ENCODE measurements around the gene PDZRN4.
"Not testable (repeated sequence)": the region's sequence is repeated elsewhere in the genome, so short reads cannot be mapped to it uniquely, and the experiment has no call there.

Gene PDZRN4

DNA sequence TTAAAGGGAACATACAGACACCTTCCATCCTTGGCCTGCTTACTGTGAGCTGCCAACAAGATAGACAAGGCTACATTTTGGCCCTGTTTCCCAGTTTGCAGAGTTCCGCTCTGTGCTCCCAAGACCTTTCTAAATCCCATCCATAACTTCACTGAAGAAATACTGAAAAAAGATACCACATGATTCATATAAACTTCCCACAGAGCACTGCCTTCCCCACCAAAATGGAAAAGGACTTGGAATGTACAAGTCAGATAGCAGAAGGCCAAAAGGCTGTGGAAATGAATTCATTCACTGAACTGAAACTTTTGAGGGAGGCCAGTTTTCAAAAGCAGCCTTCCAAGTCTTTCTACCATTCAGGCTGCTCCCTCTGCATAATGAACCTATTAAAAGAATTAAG, 29.6 kb downstream of the PDZRN4 start:
- DNase-seq (ENCODE audit: low spot score): no peak

DNA sequence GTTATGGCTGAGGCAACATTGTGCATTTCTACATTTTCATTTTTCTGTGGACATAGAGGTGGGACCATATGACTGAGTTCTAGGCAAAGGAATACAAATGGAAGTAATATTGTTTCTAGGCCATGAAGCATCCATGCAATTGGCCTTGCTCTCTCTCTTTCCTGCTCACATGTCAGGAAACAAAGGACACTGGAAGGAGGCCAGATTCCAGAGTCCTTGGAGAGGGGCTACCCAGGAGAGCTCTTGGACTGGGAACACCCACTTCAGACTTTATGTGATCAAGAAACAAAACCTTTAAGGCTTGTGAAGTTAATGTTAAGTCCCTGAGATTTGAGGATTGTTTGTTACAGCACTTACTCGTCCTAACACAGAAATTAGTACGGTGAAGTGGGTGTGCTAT, 32.8 kb downstream of the PDZRN4 start:
- no peak for DNase-seq (ENCODE audit: low spot score)

DNA sequence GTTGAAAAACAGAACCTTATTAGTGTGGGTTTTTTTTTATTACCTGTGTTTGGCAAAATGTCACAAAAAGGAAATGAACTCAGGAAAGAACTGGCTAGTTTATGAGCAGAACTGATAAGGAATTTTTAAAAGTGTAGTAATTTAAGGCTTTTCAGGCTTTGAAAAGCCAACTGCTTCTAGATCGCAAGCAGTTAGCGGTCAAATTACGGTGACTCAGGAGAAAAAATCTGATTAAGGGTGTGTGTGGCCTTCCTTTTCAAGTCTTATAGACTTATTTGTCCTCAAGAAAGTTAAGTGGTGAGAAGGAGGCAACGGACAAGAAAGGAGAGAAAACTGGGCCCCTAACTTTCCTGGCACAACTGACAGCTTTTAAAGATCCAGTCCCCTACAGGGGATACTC, 33.4 kb downstream of the PDZRN4 start:
- no peak for DNase-seq (ENCODE audit: low spot score)

DNA sequence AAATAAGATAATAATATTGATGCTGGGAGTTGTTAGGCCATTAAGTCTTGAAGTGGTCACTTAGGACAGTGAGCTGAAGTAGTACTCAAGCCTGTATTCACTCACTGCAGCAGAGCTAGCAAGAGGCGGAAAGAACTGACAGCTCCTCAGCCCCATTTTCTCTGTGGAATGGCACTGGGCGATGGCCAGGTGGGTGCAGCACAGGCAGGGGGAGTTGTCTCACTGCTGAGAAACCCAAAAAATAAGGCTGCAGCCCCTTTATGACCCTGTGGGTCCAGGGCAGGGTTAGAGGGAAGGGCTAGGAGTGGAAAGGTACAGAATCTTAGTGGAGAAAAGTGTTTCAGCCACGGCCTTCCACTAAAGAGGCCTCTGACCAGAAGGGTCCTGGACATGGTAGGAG, 35.5 kb downstream of the PDZRN4 start:
- DNase-seq (ENCODE audit: low spot score): no peak

DNA sequence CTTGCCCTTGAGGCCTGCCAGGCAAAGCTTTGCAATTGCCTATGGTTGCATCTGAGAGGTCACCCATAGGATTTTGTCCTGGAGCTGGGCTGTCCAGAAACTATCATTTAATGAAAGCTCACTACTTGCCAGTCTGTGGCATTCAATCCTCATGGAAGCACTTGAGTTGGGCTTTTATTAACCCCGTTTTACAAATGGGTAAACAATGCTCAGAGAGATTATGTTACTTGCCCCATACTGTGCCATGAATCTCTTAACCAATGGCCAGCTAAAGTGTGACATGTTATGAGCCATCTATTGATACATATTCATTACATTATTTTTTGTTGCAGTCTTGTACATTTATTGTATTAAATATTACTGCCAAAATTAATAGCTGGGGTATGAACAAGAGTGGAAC, 35.9 kb downstream of the PDZRN4 start:
- no peak for DNase-seq (ENCODE audit: low spot score)

DNA sequence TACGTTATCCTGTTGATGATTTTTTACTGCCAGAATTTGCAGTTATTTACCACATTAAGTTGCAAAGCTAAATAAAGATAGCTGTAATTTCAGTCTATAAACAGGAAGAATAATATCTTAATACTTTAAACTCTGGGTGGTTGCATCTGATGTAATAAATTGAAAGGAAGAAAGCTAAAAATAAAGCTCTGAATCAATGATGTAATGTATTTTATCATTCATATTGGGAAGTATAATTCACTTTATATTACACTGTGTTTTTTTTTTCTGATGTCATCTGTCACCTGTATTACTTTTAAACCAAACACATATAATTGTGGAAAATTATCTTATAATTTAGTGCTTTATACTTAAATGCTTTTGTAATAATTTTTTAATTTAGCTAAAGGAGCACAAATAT, 37.1 kb downstream of the PDZRN4 start:
- DNase-seq (ENCODE audit: low spot score): no peak

DNA sequence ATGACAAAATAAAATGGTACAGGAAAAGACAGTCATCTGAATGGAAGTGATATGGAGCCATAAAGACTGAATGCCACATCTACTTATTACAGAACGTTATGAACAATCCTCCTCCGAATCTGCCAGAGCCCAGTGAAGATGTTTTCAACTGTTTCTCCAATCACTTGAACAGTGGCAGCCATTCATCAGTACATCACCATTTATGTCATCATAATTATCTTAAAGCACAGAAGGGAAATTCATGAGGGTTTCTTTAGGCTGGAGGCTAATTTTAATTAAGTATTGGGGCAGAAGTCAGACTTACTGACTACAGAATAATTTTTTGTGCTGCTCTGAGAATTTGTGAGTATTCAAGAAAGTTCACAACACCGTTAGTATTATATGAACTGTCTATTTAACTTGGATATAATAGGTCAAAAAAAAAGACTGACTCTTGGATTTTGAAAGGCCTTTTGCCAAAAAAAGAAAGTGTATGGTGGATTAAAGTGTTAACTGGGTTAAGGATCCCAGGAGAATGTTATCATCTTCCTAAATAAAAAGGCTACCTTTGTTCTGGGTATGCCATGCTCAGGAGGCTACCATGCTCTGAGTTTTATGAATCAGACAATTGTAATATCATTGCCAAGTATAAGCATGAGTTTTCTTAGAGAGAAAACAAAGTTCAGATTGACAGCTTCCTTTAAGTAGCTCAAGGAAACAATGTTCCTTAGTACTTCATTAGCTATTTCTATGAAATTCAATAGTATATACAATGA, 40.1 kb downstream of the PDZRN4 start:
- DNase-seq (ENCODE audit: low spot score): no peak

DNA sequence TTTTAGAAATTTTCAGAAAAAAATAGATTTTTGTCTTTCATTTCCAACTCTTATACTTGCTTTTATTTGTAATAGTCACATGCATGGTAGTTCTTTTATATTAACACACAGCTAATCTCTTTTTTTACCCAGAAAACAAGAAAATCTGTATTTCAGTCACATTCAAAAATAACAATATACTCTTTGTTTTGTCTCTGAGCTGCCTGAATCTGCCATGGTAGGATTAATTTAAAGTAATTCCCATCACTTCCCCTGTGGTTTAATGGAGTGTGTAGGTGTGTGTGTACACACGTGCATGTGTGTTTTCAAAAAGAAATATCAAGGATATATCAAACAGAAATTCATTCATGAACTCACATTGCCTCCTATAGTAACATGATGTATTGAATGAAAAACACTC, 42.6 kb downstream of the PDZRN4 start:
- no peak for DNase-seq (ENCODE audit: low spot score)

DNA sequence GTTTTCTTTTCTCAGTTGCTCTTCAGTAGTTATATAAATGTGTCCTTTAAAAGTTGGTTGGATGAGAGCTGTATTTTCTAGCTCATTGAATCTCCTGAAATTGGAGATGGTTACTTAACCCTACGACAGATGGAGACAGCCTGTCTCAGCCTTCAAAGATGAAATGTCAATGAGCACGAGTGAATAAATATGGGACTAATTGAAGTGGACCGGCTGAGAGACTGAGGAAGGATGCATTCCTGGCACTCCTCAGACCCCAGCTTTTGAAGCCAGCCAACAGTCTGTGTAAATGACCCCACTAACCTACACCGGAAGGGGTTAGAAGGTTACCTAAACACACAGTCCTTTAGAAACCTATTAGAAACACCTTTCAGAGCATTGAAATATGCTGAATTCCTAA, 46.6 kb downstream of the PDZRN4 start:
- no peak for DNase-seq (ENCODE audit: low spot score)

DNA sequence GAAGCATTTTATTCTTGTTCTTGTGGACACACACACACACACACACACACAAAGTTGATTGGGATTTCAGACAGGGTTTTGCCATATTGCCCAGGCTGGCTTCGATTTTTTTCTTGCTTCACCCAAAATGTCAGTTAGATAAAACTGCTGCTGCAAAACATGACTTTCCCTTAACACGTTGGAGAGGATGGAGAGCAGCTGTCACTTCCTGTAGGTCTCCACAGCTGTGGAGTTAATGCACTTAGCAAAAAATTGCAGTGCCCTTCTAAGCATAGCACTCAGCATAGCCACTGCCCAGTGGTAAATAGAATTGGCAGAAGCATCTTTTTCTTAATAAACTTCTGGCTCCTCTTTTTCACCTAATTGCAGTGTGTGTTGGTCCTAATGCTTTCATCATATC, 54.5 kb downstream of the PDZRN4 start:
- no peak for DNase-seq (ENCODE audit: low spot score)

DNA sequence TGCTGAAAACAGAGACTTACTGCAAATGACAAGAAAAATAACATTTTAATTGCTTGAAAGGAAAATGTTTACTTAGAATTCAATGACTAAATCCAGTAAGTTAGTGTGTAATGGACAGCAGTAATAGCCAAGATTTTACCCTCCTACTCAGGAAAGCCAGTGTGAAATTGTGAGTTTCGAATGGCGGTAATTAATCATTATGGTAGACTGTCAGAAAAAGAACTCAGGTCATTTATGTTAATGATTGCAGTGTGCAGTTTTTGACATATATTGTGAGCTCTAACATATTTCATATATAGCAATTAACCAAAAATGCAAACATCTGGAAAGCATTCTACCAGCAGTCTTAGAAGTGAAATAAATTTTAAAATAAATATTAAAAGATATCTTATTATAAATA, 60.3 kb downstream of the PDZRN4 start:
- no peak for DNase-seq (ENCODE audit: low spot score)

DNA sequence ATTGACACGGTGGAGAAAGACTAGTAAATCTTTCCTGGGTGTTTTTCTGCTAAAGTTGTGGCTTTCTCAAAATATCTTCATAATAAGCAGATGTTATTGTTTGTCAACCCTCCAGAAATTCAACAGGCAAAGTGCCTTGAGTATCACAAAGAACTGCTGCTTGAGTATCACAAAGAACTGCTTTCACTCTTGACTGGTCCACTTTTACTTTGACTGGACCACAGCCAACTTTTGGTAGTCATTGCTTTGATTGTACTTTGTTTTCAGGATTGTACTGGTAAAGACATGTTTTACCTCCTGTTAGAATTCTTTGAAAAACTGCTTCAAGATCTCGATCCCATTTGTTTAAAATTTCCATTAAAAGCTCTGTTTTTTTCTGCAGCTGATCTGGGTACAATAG, 62.6 kb downstream of the PDZRN4 start:
- DNase-seq (ENCODE audit: low spot score): no peak

DNA sequence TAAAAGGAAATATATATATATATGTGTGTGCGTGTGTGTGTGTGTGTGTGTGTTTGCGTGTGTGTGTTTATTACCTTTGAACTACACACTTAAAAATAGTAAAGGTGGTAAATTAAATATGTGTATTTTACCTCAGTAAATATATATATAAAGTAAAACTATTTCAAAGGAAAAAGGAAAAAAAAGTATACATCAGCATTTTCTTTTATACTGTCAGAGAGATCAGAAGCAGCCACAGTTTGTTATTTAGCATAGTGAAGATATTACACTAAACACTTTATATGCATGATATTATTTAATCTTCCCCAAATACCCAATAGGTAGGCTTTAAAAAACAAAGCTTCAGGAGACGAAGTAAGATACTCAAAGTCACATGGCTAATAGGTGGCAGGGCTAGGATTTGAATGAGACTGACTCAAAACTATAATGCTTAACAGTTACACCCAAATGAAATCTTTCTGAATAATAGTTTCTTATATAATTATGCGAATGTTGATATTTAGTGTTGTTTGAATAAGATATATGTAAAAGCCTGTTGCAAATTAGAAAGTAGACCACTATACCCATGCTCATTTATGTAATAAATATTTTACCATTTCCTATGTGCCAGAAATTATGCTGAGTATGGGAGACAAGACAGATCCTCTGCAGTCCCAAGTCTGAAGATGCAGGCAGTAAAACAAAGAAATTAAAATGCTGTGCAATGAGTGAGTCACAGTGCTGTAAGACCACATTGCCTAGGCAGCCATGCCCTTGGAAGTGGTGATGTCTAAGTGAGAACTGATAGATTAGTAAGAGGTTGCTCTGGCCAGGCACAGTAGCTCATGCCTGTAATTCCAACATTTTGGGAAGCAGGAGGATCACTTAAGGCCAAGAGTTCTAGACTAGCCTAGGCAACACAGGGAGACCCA, 66.1 kb downstream of the PDZRN4 start:
- no peak for DNase-seq (ENCODE audit: low spot score)

DNA sequence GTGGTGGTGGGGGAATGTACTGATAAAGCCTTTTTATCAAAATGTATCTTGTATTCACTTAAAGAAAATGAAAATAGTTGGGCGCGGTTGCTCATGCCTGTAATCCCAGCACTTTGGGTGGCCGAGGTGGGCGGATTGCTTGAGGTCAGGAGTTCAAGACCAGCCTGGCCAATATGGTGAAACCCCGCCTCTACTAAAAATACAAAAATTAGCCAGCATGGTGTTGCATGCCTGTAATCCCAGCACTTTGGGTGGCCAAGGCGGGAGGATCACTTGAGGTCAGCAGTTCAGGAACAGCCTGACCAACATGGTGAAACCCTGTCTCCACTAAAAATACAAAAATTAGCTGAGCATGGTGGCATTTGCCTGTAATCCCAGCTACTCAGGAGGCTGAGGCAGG, 75.1 kb downstream of the PDZRN4 start:
- DNase-seq (ENCODE audit: low spot score): not testable (repeated sequence)

DNA sequence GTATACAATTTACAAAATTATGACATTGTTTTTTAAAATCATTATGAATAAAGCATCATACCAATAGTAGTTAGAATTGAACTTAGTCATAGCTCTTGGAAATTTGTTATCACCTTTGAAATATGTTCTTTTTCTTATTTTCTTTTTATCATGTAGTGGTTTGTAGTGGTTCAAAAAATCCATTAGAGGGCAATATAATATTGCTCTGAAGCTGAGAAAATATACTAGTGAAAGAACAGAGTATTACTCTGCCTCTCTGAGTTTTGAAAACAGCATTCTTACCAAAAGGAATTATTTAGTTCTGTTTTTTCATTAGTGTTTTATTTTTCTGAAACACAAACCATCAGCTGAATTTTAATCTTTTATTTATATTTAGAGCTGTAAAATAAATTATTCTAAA, 76.2 kb downstream of the PDZRN4 start:
- peak; percentile 40 for DNase-seq (ENCODE audit: low spot score)

DNA sequence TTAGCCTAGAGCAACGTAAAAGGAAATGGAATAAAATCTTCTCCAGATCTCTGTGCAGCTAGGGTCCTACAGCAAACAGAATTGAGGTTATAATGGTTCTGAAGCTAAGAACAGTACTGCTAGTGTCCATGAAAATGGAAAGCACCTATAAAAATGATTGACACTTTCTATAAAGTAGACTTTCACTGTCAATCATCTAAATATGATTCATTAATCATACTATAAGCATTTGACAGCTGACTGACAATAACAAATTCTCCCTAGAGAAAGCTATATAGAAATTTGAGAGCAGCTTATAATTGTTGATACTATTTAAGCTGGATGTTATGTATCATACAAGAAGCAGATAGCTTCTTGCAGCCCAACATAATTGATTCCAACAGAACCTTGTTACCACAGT, 80.9 kb downstream of the PDZRN4 start:
- no peak for DNase-seq (ENCODE audit: low spot score)

DNA sequence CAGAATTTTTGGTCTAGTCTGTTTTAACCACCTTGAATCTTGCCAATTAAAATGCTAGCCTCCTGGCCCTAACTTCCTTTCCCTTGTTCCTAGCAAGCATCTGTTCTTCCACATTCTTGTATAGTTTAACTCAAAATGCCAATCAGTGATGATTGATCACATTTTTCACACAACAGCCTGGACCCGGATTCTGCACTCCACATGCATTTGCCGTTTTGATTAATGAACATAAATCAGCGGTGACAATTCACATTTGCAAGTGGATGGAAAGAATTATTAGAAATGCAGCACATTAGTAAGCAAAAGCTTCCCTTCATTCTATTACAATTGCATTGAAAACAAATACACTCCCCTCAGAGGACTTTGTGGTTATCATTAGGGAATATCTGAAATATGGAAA, 83.4 kb downstream of the PDZRN4 start:
- DNase-seq (ENCODE audit: low spot score): no peak

DNA sequence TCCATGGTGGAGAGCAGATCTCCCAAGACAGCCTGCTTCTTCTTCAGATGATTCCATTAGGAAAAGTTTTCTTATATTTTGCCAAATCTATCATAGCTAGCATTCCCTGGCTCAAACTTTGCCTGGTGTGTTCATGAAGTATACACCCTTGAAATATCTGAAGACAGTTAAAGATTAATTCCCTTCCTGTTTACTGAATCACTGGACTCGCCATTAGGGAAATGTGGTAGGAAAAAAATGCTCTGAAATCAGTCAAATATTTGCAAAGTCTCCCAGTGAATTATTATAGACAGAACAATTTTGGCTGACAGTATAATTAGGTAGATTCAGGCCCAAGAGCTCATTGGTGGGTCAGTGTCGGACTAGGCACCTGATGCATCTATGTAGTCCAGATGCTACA, 86.5 kb downstream of the PDZRN4 start:
- DNase-seq (ENCODE audit: low spot score): no peak

DNA sequence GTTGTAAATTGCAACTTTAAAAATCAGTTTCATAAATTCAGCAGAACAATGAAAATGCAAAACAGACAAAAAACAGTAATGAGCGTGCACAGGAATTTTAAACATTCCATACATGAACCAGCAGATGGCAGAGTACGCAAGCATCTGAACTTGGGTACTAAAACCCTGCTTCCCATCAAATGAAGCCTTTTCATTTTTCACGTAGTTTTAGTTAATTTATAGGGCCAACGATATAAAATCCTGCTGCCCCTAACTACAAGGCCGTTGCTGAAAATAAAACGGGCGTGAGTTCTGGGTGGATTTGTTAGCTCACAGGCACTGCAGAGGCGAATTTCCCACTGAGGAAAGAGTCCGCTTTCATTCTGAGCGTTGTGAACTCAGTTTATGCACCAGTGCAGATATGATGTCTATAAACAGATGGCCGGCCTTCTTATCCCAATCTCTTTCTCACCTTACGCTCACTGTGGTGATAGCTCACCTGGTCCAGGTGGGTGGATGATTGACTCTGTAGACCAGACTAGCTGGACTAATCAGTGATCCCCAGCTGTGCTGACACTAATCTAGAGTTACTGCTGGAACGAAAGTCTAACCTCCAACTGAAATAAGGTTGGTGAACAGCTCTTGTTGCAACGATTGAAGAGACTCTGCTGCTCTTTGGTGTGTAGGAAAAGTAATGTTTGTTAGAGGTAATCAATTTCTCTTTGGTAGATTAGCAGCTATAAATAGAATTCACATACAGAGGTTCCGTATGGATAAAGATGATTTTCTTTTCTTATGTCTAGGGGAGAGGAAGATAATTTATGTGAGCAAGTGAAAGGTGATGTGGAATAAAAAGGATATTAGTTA, 89.2 kb downstream of the PDZRN4 start:
- peak; percentile 60 for DNase-seq (ENCODE audit: low spot score)

DNA sequence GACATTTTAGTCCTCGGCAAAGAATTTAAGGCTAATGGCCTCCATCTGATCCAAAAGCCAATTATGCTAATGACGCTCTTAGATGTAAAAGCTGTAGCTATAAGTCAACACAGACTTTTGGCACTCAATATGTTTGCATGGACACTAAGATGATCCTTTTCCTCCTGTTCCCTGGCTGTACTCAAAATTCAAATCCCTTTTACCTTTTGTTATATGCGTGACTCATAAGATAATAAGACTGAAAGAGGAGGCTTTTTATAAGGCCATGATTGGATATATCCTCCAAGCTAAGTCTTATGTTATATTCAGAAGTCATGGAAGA, 89.8 kb downstream of the PDZRN4 start:
- DNase-seq (ENCODE audit: low spot score): no peak

DNA sequence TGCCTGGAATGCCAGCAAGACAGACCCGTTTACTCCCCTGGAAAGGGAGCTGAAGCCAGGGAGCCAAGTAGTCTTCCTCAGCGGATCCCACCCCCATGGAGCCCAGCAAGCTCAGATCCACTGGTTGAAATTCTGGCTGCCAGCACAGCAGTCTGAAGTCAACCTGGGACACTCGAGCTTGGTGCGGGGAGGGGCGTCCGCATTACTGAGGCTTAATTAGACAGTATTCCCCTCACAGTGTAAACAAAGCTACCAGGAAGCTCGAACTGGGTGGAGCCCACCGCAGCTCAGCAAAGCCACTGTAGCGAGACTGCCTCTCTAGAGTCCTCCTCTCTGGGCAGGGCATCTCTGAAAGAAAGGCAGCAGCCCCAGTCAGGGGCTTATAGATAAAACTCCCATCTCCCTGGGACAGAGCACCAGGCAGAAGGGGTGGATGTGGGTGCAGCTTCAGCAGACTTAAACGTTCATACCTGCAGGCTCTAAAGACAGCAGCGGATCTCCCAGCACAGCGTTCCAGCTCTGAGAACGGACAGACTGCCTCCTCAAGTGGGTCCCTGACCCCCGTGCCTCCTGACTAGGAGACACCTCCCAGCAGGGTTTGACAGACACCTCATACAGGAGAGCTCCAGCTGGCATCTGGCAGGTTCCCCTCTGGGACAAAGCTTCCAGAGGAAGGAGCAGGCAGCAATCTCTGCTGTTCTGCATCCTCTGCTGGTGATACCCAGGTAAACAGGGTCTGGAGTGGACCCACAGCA, 92.4 kb downstream of the PDZRN4 start:
- not testable (repeated sequence) for DNase-seq (ENCODE audit: low spot score)

DNA sequence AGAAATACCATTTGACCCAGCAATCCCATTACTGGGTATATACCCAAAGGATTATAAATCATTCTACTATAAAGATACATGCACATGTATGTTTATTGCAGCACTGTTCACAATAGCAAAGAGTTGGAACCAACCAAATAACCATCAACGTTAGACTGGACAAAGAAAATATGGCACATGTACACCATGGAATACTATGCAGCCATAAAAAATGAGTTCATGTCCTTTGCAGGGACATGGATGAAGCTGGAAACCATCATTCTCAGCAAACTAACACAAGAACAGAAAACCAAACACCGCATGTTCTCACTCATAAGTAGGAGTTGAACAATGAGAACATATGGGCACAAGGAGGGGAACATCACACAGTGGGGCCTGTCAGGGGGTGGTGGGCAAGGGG, 97.3 kb downstream of the PDZRN4 start:
- DNase-seq (ENCODE audit: low spot score): not testable (repeated sequence)
